B cell (primary cell): Measurements from ENCODE around the gene PCBP3. TPM values are rescaled to one million over a fixed set of nuclear protein-coding genes. Genes with fewer than 3 reads are reported as not detected.

Experiments used
- ATAC-seq: fragments of 200-7000 bp; cut with Tn5 transposase; one replicate; pipeline ENCODE4 v1.10.0; 2021; ENCODE audit warnings: low read depth, mild to moderate bottlenecking, moderate number of reproducible peaks, moderate library complexity
- CTCF ChIA-PET: fragments of 350-600 bp; sonication (Branson Sonifier 250); formaldehyde crosslinking; loops from one replicate; lab custom pipeline; 2021; ENCODE audit warnings: antibody characterized with exemption, inconsistent platforms; lab: Charles Lee
- POLR2A ChIA-PET: fragments of 350-600 bp; sonication (Branson Sonifier 250); formaldehyde crosslinking; loops from one replicate; lab custom pipeline; 2021; ENCODE audit warnings: antibody characterized with exemption; lab: Charles Lee
- DNase-seq: peaks from one replicate; pipeline ENCODE4 v3.0.0; 2013
- H2AFZ ChIP-seq: 2 replicates; pipeline ENCODE4 v1.6.1; 2012; ENCODE audit warnings: mild to moderate bottlenecking, low read depth, low read length; ENCODE audit not compliant: insufficient read depth, poor library complexity, severe bottlenecking
- H3K27ac ChIP-seq, 2 donors: 1 replicate in 1 of 2; 2 replicates in 1 of 2; pipeline ENCODE4 v1.5.1; 2012 to 2013; ENCODE audit warnings: low read length in 2 of 2, mild to moderate bottlenecking in 2 of 2, moderate library complexity in 1 of 2
- H3K27me3 ChIP-seq, 4 experiments: fragments of 200-600 bp in 1 of 4; sonication (generic) in 1 of 4; replicated peaks in 1 of 4; 1 replicate in 2 of 4; 2 replicates in 2 of 4; pipeline versions ENCODE4 v1.6.1 to v1.7.0; 2013 to 2016; ENCODE audit warnings: low read length in 3 of 4, mild to moderate bottlenecking in 2 of 4, mixed read lengths in 1 of 4, moderate library complexity in 1 of 4; ENCODE audit not compliant: insufficient read depth in 4 of 4, control insufficient read depth in 3 of 4; ENCODE audit errors: control extremely low read depth in 1 of 4
- H3K36me3 ChIP-seq, 2 experiments: replicated peaks in 1 of 2; 1 replicate in 1 of 2; 2 replicates in 1 of 2; pipeline versions ENCODE4 v1.6.1 to v1.7.1; 2013; ENCODE audit warnings: low read length in 1 of 2; ENCODE audit not compliant: insufficient read depth in 2 of 2, control insufficient read depth in 1 of 2; ENCODE audit errors: control extremely low read depth in 1 of 2, extremely low read depth in 1 of 2
- H3K4me1 ChIP-seq, 2 donors: fragments of 200-600 bp in 1 of 2; sonication (generic) in 1 of 2; 1 replicate in 1 of 2; 2 replicates in 1 of 2; pipeline versions ENCODE4 v1.5.1 to v1.6.1; 2013 to 2017; ENCODE audit warnings: low read length in 2 of 2; ENCODE audit not compliant: control insufficient read depth in 2 of 2, insufficient read depth in 2 of 2
- H3K4me2 ChIP-seq: replicated peaks from 2 replicates; pipeline ENCODE3; 2012; ENCODE audit warnings: mild to moderate bottlenecking, low read depth, low read length; ENCODE audit not compliant: poor library complexity, severe bottlenecking
- H3K4me3 ChIP-seq, 5 experiments: fragments of 200-600 bp in 1 of 5; sonication (generic) in 1 of 5; 1 replicate in 3 of 5; 2 replicates in 2 of 5; pipeline versions ENCODE4 v1.5.1 to v1.7.0; 2011 to 2016; ENCODE audit warnings: low read length in 4 of 5, mild to moderate bottlenecking in 4 of 5, low read depth in 2 of 5, control low read depth in 1 of 5, moderate library complexity in 1 of 5; ENCODE audit not compliant: insufficient read depth in 1 of 5; ENCODE audit errors: control extremely low read depth in 1 of 5, extremely low read depth in 1 of 5
- H3K79me2 ChIP-seq: fragments of 200-600 bp; sonication (generic); one replicate; pipeline ENCODE4 v1.6.0; 2016; ENCODE audit warnings: low read length; ENCODE audit not compliant: control insufficient read depth, insufficient read depth
- H3K9ac ChIP-seq: fragments of 200-600 bp; sonication (generic); 2 replicates; pipeline ENCODE4 v1.6.1; 2017; ENCODE audit warnings: mild to moderate bottlenecking, low read length, moderate library complexity
- H3K9me3 ChIP-seq, 3 donors: one replicate each; pipeline versions ENCODE4 v1.6.1 to v1.7.1; 2013; ENCODE audit warnings: low read length in 2 of 3; ENCODE audit not compliant: control insufficient read depth in 2 of 3, insufficient read depth in 1 of 3; ENCODE audit errors: control extremely low read depth in 1 of 3
- H4K20me1 ChIP-seq: 2 replicates; pipeline ENCODE4 v1.6.0; 2012; ENCODE audit warnings: mild to moderate bottlenecking, low read length; ENCODE audit not compliant: insufficient read depth, control insufficient read depth, poor library complexity, severe bottlenecking
- H3K27ac Mint-ChIP-seq: one replicate; pipeline ENCODE4 v1.8.0; 2021; ENCODE audit warnings: mixed read lengths
- H3K27me3 Mint-ChIP-seq: one replicate; pipeline ENCODE4 v1.8.0; 2021; ENCODE audit warnings: mixed read lengths
- H3K4me1 Mint-ChIP-seq: one replicate; pipeline ENCODE4 v1.8.0; 2021; ENCODE audit warnings: mixed read lengths
- H3K4me3 Mint-ChIP-seq: one replicate; pipeline ENCODE4 v1.8.0; 2021; ENCODE audit warnings: mixed read lengths
- H3K9me3 Mint-ChIP-seq: one replicate; pipeline ENCODE4 v1.8.0; 2022; ENCODE audit warnings: mixed read lengths; ENCODE audit not compliant: insufficient read depth
- CTCF ChIP-seq: fragments of 200-600 bp; IDR thresholded peaks from one replicate; pipeline ENCODE4 v1.8.0; 2022; ENCODE audit warnings: antibody characterized with exemption, mild to moderate bottlenecking
- EZH2 ChIP-seq: IDR thresholded peaks from 2 replicates; pipeline ENCODE4 v1.6.1; 2012; ENCODE audit warnings: borderline replicate concordance, low read depth, mild to moderate bottlenecking, moderate library complexity, low read length; ENCODE audit not compliant: insufficient read depth, poor library complexity, severe bottlenecking
- whole genome bisulfite sequencing: methylation state at CpG from one replicate; pipeline ENCODE4 v1.1.5; 2013; ENCODE audit warnings: missing lambda C conversion rate; ENCODE audit not compliant: insufficient coverage; 5-methylcytosine and 5-hydroxymethylcytosine counted together
- intact Hi-C: fragments of 100-400 bp; cut with micrococcal nuclease; formaldehyde crosslinking; loops from one replicate; pipeline ENCODE4 v1.10.0; 2022
- polyA minus RNA-seq: library from RNA; depleted of rRNA, polyadenylated mRNA; stranded (reverse); fragments of >200 nt; gene quantifications from 2 replicates; pipeline ENCODE4 v1.2.3, GENCODE V29; 2012
- polyA plus RNA-seq: library from polyadenylated mRNA; depleted of rRNA; stranded (reverse); fragments of >200 nt; gene quantifications from 2 replicates; pipeline ENCODE4 v1.2.3, GENCODE V29; 2012
- total RNA-seq, 2 donors: library from RNA; stranded (reverse); fragments of 120-200 nt in 1 of 2; gene quantifications; 1 replicate in 1 of 2; 2 replicates in 1 of 2; pipeline versions ENCODE4 v1.2.3 to v1.2.4, GENCODE V29; 2013 to 2022

The PCBP3 gene
- 2.3 and 2.7 TPM in 2 replicates for total RNA-seq
- 0.86 TPM for total RNA-seq (2013)
- polyA plus RNA-seq: 0.45 and 1.3 TPM in 2 replicates
- 1.5 TPM in 1 of 2 replicates, not detected in the other for polyA minus RNA-seq

GRCh38 chr21:45643021-45643980 lies at the start of gene PCBP3:
Gene PCBP3, plus strand, starts transcription at chr21:45643725. Its CDS starts 206,361 bp downstream, at chr21:45850086.
- Histone ChIP-seq H2AFZ (peak within 1 kb of the TSS; percentile 46), H4K20me1 (no peaks in the 10 kb centered on the region), H3K27me3 (peaks cover 2 to 36% (median 31%) of the 10 kb centered on the region in 4 experiments), H3K4me3 (peak within 1 kb of the TSS in 4 of 5 experiments; percentile 13 to 61 (median 42)), H3K79me2 (peaks cover 4% of the 10 kb centered on the region), H3K9me3 (no peaks in the 10 kb centered on the region), H3K36me3 (no peaks in the 10 kb centered on the region), H3K27ac (no peak within 1 kb of the TSS), H3K4me2 (peak within 1 kb of the TSS; percentile 88), H3K4me1 (peaks cover 35% of the 10 kb centered on the region in 2 donors), H3K9ac (peak within 1 kb of the TSS; percentile 22)
- intact Hi-C loops: loop anchor here (1.0 to 5.0 kb wide), 2 partner anchors 51 to 102 kb away; no protein-coding TSS in a partner anchor
- DNase-seq (peak; percentile 90), ATAC-seq (peak; percentile 77)
- no peaks in the 10 kb centered on the region for H3K9me3 Mint-ChIP-seq
- WGBS: under 1% methylated on average over 92 of the region's 120 CpGs
- peak within 1 kb of the TSS; percentile 81 for H3K4me3 Mint-ChIP-seq
- no peak within 1 kb of the TSS for H3K27ac Mint-ChIP-seq
- peaks cover 31% of the 10 kb centered on the region for H3K27me3 Mint-ChIP-seq
- ChIA-PET POLR2A (no interaction called here), CTCF (no interaction called here)
- H3K4me1 Mint-ChIP-seq: peaks cover 39% of the 10 kb centered on the region
- TF ChIP-seq EZH2: no peak
- no peak for TF ChIP-seq CTCF
